OCI-LY7 (cell line): ENCODE results near the gene AAK1. TPM values are rescaled to one million over a fixed set of nuclear protein-coding genes. Genes with fewer than 3 reads are reported as not detected.
"Not testable (repeated sequence)": the region's sequence is repeated elsewhere in the genome, so short reads cannot be mapped to it uniquely, and the experiment has no call there.

Experiments used
- BruUV-seq: library from RNA; stranded (reverse); fragments of 400-500 nt; replicated peaks from 2 replicates; lab custom pipeline; 2021; lab: Mats Ljungman, UMichigan
- CTCF ChIA-PET: fragments of 300-600 bp; sonication (Branson Sonifier 250); formaldehyde crosslinking; loops from one replicate; lab custom pipeline; 2022; ENCODE audit warnings: antibody characterized with exemption; ENCODE audit not compliant: unreplicated experiment; lab: Charles Lee
- POLR2A ChIA-PET: fragments of 300-600 bp; sonication (Branson Sonifier 250); formaldehyde crosslinking; loops from one replicate; lab custom pipeline; 2022; ENCODE audit warnings: antibody characterized with exemption; lab: Charles Lee
- DNase-seq: peaks from one replicate; pipeline ENCODE4 v3.0.0-alpha.2; 2015; ENCODE audit warnings: low spot score
- H2AFZ ChIP-seq: fragments of 200-600 bp; sonication (generic), shearing (Covaris generic); 2 replicates; pipeline ENCODE4 v1.6.1; 2014; ENCODE audit warnings: mild to moderate bottlenecking, antibody characterized with exemption, low read length, moderate library complexity
- H3K27ac ChIP-seq: fragments of 200-600 bp; sonication (generic); 2 replicates; pipeline ENCODE4 v1.5.1; 2014; ENCODE audit warnings: mixed run types, low read depth, mild to moderate bottlenecking, moderate library complexity, low read length, inconsistent platforms; ENCODE audit not compliant: poor library complexity, severe bottlenecking
- H3K36me3 ChIP-seq: fragments of 200-600 bp; sonication (generic); 2 replicates; pipeline ENCODE4 v1.6.1; 2014; ENCODE audit warnings: mild to moderate bottlenecking, antibody characterized with exemption, low read length, moderate library complexity, mixed read lengths; ENCODE audit not compliant: insufficient read depth
- H3K4me1 ChIP-seq: fragments of 200-600 bp; sonication (generic); 2 replicates; pipeline ENCODE4 v1.5.1; 2014; ENCODE audit warnings: mild to moderate bottlenecking, low read length; ENCODE audit not compliant: insufficient read depth, poor library complexity, severe bottlenecking
- H3K4me2 ChIP-seq: fragments of 200-600 bp; sonication (generic); 2 replicates; pipeline ENCODE4 v1.6.1; 2014; ENCODE audit warnings: mild to moderate bottlenecking, low read length
- H3K4me3 ChIP-seq: fragments of 200-600 bp; sonication (generic); 2 replicates; pipeline ENCODE4 v1.5.1; 2014; ENCODE audit warnings: mild to moderate bottlenecking, low read depth, low read length; ENCODE audit not compliant: poor library complexity, severe bottlenecking
- H3K79me2 ChIP-seq: fragments of 200-600 bp; sonication (generic); 2 replicates; pipeline ENCODE4 v1.6.1; 2016; ENCODE audit warnings: low read depth, mild to moderate bottlenecking, low read length, moderate library complexity, mixed read lengths; ENCODE audit not compliant: insufficient read depth
- H3K9me2 ChIP-seq: fragments of 200-600 bp; sonication (generic); 2 replicates; pipeline ENCODE4 v1.6.1; 2016; ENCODE audit warnings: mild to moderate bottlenecking, low read length, mixed read lengths; ENCODE audit not compliant: insufficient read depth
- H3K9me3 ChIP-seq: fragments of 200-600 bp; sonication (generic); 2 replicates; pipeline ENCODE4 v1.6.1; 2014; ENCODE audit warnings: mild to moderate bottlenecking, mixed run types, low read length, mixed read lengths
- H4K20me1 ChIP-seq: fragments of 200-600 bp; sonication (generic); 2 replicates; pipeline ENCODE4 v1.6.1; 2014; ENCODE audit warnings: mild to moderate bottlenecking, antibody characterized with exemption, low read length, moderate library complexity, mixed read lengths; ENCODE audit not compliant: insufficient read depth
- CTCF ChIP-seq: fragments of 200-600 bp; sonication (generic); conservative IDR thresholded peaks from 2 replicates; pipeline ENCODE4 v1.5.1; 2014; ENCODE audit warnings: mild to moderate bottlenecking, antibody characterized with exemption, low read length, moderate library complexity, mixed read lengths
- EZH2phosphoT487 ChIP-seq: fragments of 200-600 bp; sonication (generic); IDR thresholded peaks from 2 replicates; pipeline ENCODE4 v1.6.1; 2018; ENCODE audit warnings: low read depth, borderline replicate concordance, mild to moderate bottlenecking, mixed run types, antibody characterized with exemption, low read length, moderate library complexity, mixed read lengths
- intact Hi-C: fragments of 100-400 bp; cut with micrococcal nuclease; formaldehyde crosslinking; loops from one replicate; pipeline ENCODE4 v1.10.0; 2022; ENCODE audit not compliant: unreplicated experiment
- total RNA-seq, 2 experiments: library from RNA; depleted of rRNA in 1 of 2; stranded (reverse); fragments of >200 nt in 1 of 2; shearing (Covaris generic) in 1 of 2; gene quantifications; 2 replicates each; pipeline ENCODE4 v1.2.3, GENCODE V29; 2014 to 2022

AAK1 gene
- total RNA-seq, 2 experiments from 2014 or later: 8.3 to 8.5 TPM

- intact Hi-C loops: no loop called here
- Histone ChIP-seq H3K79me2 (no peaks in the 10 kb centered on the region), H2AFZ (no peak overlapping the region), H3K4me2 (no peak overlapping the region), H3K4me1 (no peaks in the 10 kb centered on the region), H3K4me3 (no peak overlapping the region), H3K27ac (no peak overlapping the region), H3K9me2 (no peaks in the 10 kb centered on the region), H3K36me3 (no peaks in the 10 kb centered on the region), H4K20me1 (no peaks in the 10 kb centered on the region), H3K9me3 (no peaks in the 10 kb centered on the region)
- ChIA-PET CTCF (no interaction called here), POLR2A (no interaction called here)
- TF ChIP-seq CTCF: no peak
- no peak for TF ChIP-seq EZH2phosphoT487
- no TSS peak for BruUV-seq
- no peak for DNase-seq
Observed at GRCh38 chr2:69575926-69576325, 67.6 kb downstream of the AAK1 start.

GRCh38 chr2:69575371-69575770, 68.2 kb downstream of the AAK1 start:
- H3K27ac ChIP-seq, H3K4me1 ChIP-seq, H3K9me2 ChIP-seq, intact Hi-C loops, H3K9me3 ChIP-seq, POLR2A ChIA-PET, H2AFZ ChIP-seq, H4K20me1 ChIP-seq, H3K36me3 ChIP-seq, BruUV-seq, H3K4me3 ChIP-seq, CTCF ChIA-PET, H3K4me2 ChIP-seq, DNase-seq, H3K79me2 ChIP-seq: not testable (repeated sequence)

DNA sequence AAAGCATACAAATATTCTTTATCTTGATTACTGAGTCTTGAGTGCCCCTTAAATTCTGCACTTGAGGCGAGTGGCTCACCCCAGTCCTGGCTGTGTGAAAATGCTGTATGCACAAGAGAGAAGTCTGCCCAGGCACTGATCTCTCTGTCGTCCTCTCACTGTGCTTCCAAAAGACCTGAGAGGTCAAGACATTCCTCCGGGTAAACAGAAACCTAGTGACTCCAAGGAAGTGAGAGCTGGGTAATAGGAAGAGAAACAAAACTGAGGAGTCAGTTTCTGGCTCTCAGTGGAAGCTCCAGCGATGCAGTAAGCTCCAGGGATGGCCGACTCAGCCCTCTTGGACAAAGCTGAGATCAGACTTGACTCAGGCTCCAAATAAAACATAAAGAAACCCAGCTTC, 70.9 kb downstream of the AAK1 start:
- ChIA-PET POLR2A (interaction anchor here (0.7 kb wide), 1 partner anchor 382 kb away, joined by 4 read pairs; no protein-coding TSS in a partner anchor), CTCF (no interaction called here)
- DNase-seq: no peak
- no peaks in the 10 kb centered on the region for H4K20me1 ChIP-seq
- H3K9me3 ChIP-seq: no peaks in the 10 kb centered on the region
- H2AFZ ChIP-seq: no peak overlapping the region
- H3K36me3 ChIP-seq: no peaks in the 10 kb centered on the region
- H3K27ac ChIP-seq: no peak overlapping the region
- intact Hi-C loops: no loop called here
- no peaks in the 10 kb centered on the region for H3K79me2 ChIP-seq
- no peaks in the 10 kb centered on the region for H3K4me1 ChIP-seq
- no peaks in the 10 kb centered on the region for H3K9me2 ChIP-seq
- no TSS peak for BruUV-seq
- no peak for TF ChIP-seq CTCF
- no peak for TF ChIP-seq EZH2phosphoT487
- H3K4me3 ChIP-seq: no peak overlapping the region
- H3K4me2 ChIP-seq: no peak overlapping the region
